CD4-positive, alpha-beta T cell treated with Interleukin-6 for 4 hours (primary cell): ENCODE measurements around the gene A3GALT2.
A peak's percentile ranks its signal among the peaks of the same experiment; 100 is the strongest.

Experiments used
- DNase-seq: peaks from one replicate; pipeline ENCODE4 v3.0.0-alpha.2; 2020; ENCODE audit warnings: mixed read lengths

The A3GALT2 gene

DNA sequence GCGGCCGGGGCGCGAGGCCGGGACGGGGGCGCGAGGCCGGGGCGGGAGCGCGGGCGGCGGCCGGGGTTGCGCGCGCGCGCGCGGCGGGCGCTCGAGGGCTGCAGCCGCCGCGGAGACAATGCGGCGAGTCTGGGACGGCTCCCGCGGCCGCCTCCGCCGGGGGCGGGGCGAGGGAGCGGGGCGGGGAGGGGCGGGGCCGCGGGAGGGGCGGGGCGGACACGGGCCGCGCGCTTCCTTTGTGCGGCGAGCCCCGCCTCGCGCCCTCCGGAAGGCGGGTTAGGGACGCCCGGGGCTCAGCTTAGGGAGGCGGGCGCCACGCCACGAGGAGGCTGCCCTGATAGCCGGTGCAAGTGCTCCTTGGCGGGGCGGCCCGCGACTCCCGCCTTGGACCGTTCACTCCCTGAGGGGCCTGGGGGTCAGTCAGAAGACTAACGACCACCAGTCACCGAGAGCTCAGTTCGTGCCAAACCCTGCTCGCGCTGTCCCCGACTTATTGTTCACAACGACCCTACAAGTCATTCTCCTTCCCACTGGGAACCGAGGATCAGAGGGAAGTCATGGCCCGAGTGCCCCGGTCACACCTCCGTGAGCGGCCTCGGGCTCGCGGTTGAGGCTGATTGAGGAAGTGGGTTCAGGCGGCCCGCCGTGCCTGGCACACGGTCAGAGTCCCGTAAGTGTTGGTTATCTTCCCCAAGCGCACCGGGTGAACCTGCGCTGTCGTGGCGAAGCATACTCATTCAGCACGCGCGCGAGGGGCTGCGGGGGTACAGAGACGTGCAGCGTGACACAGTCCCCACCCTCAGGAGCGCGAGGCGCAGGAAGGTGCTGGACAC lies 29.1 kb upstream of the A3GALT2 start:
- peak; percentile 84 for DNase-seq

DNA sequence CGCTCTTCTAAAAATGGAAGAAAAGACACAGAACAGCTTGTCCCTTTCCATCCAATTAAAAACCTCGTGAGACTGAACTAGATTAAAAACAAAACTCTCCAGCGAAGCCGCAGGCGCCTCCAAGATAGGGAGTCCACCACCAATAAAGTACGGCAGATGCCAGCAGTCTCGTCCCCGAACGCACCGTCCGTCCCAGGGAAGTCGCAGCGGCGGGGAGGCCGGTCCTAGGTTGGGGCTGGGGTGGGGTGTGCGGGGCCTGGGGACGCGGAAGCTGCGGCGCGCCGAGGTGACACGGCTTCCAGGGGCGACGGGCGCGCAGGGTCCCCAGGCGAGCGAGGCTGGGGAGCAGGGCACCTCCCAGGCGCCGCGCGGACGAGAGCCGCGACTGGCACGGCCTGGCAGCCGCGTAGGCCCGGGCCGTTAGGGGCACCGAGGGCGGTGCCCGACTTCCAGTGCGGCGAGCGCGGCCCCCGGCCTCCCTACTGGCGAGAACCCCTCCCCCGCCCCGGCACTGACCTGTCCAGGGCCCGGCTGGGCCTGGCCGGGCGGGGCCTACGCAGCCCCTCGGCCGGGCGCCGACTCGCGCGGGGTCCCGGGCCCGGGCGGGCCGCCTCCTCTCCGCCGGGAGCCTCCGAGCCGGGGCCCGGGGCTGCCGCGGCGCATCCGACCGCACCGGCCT lies 28.3 kb upstream of the A3GALT2 start:
- peak; percentile 60 for DNase-seq

DNA sequence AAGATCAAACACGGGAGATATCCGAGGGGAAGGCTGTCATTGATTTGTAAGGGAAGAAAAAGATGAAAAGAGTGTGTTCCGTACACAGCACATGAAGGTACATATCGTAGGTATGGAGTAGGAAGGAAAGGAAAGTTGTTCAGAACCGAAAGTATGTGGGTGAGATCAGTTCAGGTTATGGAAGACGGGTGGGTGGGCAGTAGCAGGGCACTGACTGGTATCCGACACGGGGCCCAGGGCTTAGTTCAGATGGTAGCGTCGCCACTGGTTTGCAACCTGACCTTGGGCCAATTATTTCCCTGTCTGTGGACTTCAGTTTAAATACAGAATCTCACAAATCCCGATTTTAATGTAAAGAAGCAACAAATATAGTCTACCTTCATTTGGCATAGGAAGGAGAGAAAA lies 27.8 kb upstream of the A3GALT2 start:
- peak; percentile 28 for DNase-seq

DNA sequence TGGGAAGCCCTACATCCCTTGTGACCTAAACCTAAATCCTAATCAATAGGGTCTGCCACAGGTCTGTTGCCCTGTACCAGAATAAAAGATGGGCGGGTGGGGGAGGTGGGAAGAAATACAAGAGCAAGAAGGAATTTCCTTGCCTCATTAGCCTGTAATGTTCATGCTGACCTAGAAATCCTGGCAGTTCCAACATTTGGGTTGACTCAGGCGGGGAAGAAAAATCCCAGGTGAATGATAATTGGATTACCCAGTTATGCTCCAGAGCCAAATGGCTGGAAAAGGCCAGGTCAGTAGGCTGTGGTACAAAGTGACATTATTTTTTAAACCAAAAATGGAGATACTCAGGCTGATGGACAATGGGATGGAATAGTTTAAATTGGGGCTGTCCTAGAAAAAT lies 27.3 kb upstream of the A3GALT2 start:
- no peak for DNase-seq

DNA sequence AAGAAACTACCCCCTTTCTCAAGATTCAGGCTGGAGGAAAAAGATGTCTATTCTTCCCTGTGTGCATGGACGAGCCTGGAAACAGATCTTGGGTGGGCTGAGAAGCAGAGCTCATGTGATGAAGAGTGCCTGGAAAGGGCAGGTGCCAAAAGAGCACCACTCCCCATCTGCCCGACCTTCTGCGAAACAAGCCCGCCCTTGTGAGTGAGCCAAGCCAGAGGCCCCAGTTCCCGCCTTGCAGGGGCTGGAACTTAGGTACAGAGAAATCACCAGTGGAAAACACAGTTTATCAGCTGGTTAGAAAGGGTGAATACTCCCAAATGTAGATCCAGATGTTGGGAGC lies 26.7 kb upstream of the A3GALT2 start:
- no peak for DNase-seq

DNA sequence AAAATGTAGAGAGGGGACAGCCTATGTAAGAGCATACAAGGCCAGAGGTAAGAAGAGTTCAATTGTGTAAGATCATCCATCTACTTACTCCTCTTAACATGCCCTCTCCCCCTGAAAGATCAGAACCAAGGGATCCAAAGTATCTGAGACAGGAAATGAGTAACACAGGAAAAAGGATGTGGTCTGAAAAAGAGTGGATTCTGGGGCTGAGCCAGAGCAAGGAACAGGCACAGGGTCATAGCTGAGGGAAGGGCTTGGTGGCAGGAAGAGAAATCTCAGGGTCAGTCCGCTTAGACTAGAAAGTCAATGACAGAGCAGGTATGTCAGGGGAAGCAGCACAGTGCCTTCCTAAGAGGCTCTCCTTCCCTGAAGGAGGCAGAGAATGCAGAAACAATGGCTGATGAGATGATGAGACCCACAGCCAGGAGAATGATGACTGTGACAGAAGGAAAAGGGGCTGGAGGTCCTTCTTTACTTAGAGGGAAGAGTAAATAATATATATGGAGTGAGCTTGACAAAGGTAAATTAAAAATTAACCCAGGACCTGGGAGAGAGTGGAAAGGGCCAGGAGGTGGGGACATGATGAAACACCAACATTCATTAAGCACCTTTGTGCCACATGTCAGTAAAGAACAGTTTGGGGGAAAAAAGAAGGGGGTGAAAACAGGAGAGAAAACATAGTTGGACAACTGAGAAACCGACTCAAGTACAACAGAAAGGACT lies 26.2 kb upstream of the A3GALT2 start:
- DNase-seq, result no peak

DNA sequence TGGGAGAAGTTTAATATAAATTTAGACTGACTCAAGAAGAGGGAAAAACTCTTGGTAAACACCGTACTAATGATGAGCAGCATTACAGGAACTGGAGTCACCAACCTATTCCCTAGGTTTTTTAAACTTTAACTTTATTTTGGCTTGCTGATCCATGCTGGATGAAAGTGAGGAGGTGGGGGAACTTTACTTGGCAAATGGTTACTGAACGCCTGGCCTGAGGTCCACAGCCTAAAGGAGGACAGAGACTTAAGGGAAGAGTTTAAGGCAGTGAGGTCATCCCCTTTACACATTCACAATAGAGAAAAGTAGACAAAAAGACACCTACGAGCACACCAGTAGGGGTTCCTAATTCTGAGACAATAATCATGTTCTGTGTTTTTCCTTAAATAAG lies 25.6 kb upstream of the A3GALT2 start:
- DNase-seq, result no peak

DNA sequence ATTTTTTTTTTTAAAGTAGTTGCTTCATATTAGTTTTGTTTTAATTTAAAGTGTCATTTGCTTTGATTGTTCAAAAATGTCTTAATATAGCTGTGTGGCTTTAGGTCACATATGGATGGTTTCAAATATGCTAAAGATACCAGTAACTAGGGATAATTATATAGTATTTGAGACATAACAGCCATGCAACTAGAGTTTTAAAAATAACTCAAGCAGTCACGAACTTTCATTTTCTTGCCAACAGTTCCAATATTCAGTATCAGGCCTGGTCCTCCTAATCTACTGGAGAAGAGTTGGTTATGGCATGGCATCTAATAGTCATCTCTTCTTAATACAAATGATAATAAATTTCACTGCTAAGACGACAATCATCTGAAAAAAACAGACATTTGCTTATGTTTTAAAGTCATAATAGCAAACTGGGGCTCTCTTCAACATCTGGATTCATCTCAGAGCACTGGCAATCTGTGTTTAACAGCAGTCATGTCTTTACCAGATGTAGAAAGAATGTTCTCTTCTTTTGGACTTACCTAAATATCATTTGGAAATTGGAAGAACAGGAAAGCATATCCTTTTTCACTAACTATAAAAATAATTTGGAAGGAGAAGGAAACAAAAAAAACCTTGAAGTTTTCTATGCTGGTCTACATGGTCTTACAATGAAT lies 24.1 kb upstream of the A3GALT2 start:
- DNase-seq, result no peak

DNA sequence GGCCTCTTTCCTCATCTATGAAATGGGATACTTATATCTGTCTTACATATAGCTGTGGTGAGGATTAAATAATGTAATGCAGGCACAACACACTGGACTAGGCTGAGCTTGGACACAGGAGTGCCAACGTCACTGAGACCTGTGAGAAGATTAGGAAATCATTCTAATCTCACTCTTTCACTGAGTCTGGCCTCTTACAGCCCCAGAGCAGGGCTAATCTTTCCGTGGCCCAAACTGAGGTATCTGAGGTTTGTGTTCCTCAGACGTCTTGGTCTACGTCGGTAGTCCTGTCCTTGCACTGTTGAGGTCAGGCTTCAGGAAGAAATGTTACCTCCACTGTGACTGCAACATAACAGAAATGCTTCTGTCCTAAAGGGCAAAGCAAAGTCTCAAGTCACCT lies 22.6 kb upstream of the A3GALT2 start:
- no peak for DNase-seq

DNA sequence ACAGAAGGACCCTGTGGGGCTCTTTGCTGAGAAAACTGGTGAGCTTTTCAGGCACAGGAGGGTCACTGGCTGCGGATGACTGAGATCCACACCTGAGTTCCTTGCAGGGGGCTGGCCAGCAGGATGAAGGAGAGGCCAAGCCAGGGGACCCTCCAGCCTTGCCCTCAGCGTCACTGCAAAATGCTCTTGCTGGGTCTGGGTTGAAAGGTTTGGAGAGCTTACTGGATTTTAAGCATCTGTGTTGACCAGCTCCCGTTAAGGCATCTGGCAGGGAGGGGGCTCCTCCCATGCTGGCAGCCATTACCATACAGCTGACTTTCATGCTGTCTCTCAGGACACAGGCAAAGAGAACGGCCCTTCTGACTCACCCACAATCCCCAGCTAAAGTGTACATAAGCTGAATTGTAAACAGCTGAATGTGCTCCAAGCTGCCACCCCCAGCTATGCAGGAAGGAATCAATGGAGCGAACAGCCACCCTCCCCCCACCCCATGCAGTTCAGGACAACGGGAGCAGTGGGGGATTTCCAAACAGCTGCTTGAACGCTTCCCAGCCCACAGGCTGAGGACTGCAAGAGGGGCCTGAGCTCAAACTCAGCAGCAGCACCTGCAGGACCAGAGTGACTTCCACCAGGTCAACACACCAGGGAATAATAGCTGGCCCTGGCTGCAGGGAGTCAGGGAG lies 21.3 kb upstream of the A3GALT2 start:
- no peak for DNase-seq

DNA sequence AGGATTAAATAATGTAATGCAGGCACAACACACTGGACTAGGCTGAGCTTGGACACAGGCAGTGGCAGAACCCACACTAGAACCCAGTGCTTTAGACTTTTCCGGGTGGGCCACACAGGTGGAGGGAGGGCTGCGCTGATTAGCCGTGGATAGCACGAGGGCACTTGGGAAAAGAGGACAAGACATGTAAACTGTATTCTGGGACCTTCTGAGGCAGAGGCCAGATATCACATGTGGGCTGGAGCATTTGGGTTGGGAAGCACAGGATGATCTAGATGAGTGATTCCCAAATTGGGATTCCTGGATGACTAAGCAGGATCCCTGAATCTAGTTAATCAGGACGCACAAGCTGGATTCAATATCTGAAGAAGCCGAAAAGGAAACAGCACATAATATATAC lies 20.3 kb upstream of the A3GALT2 start:
- no peak for DNase-seq

DNA sequence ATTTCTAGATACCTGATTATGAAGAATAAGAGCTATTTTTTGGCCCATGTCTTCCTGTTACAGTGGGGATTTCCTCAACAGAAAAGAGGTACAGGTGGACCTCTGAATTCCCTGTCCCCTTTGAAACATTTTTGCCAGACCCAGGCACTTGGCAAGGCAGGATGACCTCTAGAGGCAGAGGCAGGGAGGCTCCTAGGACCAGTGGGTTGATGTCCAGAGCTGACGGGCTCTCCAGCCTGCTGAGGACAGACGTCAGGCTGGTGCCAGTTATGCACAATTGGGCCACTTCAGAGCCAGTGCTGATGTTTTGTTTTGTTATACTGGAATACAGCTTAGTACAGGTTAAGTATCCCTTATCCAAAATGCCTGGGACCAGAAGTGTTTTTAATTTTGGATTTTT lies 18.5 kb upstream of the A3GALT2 start:
- DNase-seq, result no peak

DNA sequence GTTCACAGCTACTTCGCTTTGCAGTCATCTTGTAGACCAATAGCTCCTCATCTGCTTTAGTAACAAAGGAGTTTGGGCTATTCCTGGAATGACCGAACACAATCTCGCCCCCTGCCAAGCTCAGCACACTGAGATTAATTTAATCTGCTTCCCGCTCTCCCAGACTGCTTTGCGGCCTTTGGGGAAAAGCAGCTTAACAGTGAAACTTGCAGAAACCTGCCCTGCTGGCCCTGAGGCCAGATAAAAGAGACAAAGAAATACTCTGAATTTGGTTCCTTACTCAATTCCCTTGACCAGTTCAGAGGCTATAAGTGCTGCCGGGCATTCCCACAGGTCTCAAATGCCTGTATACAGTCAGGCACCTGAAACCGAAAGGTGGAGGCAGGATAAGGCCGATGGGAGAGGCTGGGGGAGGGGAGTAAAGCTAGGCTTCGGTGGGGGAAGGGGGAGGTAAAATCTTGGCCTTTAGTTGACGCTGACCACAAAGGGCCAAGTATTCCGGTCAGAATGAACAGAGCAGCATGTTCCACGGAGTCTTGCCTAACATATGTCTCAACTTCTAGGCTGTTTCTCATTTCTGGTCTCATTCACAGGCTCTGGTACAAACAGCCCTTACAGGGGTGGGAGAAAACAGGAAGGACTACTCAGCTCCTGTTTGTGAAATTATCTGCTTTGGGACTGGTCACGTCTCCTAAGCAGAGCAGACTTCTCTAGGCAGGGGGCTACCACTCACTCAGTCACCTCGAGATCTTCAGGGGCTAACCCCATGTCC lies 17.7 kb upstream of the A3GALT2 start:
- DNase-seq, result no peak

DNA sequence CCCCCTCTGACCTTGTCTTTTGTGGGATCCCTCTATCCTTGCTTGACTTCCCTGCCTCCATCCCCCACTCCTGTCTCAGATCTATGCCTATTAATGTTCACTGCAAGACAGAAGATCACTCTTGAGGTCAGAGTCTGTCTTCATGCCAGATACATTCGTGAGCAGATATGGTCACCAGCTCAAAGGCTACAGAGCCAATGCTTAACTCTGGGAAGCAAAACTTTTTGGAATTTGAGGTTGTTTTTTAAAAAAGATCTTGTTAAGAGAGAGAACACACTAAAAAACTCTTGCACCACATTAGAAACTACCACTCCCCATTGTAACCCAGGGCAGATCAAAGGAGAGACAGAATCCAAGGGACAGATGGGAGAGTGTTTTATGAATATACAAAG lies 17.1 kb upstream of the A3GALT2 start:
- DNase-seq, result no peak

DNA sequence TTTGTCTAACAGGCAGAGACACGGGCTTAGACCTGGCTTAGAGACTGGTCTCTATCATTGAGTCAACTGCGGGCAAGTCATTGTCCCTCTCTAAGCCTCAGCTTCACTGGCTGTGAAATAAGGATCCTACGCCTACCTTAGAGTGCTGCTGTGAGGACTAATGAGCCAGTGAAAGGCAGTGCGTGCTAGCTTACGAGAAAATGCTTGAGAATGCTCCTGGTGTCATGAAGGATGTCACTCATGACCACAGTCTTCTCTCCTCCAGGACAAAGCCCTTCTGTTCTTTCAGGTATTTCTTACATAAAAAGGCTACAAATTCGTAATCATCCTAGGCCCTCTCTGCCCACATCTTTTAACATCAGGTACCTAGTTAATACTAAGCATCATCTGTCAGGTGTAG lies 16.5 kb upstream of the A3GALT2 start:
- DNase-seq, result no peak

DNA sequence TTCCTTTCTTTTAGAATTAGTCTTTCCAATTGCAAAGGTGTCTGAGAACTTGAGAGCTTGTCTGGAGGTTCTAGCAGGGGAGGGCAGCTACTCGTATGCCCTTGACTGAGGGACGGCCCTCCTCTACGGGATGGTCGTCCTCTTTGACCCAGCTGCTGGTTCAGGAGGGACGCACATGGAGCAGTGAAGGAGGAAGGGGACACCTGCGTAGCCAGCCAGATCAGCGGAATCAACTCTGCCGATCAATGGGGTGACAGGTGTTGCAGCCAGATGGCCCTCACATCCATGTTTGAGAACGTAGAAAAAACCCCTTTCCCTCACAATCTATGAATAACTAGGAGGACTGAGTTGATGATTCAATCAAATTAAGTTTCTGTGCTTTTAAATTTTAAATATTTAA lies 15.7 kb upstream of the A3GALT2 start:
- no peak for DNase-seq

DNA sequence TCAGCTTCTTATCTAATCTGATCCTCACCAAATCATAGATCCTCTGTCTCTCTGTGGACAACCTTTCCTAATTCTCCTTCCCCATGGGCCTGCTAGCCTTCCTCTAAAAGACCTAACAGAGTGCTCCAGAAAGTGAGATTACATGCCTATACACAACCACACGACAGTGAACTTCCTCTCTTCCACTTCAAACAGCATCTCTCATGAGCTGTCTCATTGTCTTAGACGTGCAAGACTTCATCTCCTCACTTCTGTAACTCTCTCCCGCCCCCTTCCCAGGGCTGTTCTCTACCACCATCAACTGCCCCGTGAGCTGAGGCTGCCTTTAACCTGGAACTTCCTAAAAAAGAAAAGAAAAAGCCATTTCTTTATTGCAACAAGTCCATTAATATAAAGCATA lies 14.1 kb upstream of the A3GALT2 start:
- DNase-seq, result no peak

DNA sequence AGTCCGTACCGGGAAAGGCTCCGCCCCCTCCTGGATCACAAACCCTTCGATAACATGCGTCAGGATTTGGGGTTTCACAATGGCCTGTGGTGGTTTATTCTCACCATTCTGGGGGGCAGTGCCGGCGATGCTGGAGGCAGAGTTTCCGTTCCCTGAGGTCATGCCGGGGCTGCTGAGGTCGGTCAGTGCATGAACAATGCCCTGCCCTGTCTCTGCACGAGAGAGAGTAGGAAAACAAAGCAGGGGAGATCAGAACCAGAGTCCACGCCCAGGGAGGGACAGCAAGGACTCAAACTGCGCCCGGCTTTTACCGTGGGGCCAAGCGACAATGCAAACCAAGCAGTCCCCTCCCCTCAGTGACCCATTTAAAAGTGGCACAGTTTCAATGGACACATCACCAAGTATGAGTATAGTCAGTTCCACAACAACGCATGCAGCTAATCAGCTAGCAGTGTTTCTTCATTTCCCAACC lies 13.2 kb upstream of the A3GALT2 start:
- DNase-seq, result no peak

DNA sequence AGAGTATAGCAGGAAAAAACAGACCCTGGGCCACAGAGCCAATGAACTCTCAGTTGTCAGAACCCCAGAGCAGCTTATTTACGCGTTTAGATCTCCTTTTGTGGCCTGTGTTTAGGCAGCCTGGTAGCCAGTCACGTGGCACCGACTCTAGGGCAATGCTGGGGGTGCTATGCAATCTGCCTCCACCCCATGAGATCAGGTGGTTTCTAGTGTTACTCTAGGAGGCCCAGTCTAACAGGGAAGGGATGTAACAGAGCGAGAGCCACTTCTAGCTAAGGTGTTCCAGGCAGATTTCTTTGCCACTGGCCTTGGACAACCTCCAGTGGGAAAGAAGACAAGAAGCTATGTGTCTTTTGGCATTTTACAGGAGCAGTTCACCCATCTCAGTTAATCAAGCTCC lies 12.0 kb upstream of the A3GALT2 start:
- DNase-seq, result no peak

DNA sequence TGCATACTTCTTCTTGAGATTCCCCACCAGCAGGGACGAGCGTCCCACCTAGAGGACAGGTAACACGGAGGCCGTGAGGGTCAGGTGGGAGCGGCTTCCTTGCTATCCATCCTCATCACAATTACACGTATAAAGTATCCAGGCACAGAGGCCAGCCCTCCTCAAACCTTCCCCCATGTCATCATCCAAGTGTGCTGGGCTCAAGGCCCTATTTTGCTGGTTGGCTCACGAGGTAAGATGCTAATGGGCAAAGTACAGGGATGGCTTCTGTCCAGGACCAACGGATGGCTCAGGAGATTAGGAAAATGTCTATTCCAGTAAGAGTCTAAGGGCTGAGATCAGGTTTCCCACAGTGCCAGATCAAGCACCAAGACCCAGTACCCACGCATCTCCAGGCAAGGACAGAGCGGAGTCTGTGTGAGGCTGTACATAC lies 11.5 kb upstream of the A3GALT2 start:
- no peak for DNase-seq

DNA sequence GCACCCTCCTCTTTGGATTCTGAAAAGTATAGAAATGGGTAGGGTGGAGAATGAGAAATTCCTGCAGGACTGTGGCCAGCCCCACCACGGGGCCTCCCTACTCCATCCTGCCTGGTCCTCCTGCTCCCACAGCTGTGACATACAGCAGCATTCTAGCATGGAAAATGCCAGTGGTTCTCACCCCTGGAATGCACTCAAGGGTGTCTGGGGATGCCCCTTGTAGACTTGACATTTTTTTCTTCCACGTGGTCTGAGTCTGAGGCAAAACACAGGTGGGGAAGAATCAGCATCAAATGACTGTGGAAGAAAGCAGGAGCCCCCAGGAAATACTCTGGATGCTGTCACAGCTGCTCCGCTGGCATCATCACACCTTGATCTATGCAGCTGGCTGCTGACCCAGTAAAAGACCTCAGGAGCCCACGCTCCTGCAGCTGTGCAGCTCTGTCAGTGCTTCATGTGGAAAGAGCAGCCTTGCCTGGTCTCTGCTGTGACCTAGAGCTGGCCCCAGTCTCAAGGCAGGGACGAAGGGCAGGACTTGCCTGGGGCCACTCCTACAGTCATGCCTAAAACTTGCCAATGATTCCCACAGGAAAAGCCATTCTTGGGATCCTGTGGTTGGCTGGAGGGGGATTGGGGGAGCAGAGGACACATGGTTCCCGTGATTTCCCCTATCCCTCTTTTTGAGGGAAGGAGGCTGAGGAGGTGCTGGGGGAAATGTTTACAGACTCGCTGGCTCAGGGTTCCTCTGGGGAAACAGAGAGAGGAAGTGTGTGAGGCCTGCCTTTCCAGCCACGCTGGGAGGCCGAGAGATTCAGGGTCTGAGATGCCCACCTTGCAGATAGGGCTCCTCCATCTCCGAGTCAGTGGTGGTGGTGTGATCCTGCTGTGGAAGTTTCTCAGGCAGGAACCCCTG lies 10.8 kb upstream of the A3GALT2 start:
- no peak for DNase-seq
